A549 (cell line): ENCODE measurements around the gene NEMF.

Experiments
- HOXA7 ChIP-seq: fragments of 250-450 bp; sonication (Bioruptor Pico); IDR thresholded peaks from 2 replicates; pipeline ENCODE4 v1.5.0; 2020; ENCODE audit warnings: mild to moderate bottlenecking, moderate library complexity
- JUN ChIP-seq, 2 experiments: fragments of >200 bp; sonication (Bioruptor Twin); formaldehyde crosslinking; IDR thresholded peaks; 2 replicates in 1 of 2; 3 replicates in 1 of 2; pipeline ENCODE4 v1.6.1; 2016 to 2017
- KDM1A ChIP-seq: fragments of 200-600 bp; sonication (generic); IDR thresholded peaks from 2 replicates; pipeline ENCODE4 v1.6.1; 2016; ENCODE audit warnings: low read depth, mild to moderate bottlenecking
- PHF8 ChIP-seq: fragments of 200-600 bp; sonication (generic); IDR thresholded peaks from 2 replicates; pipeline ENCODE4 v1.6.1; 2016; ENCODE audit warnings: low read depth, mild to moderate bottlenecking, antibody characterized with exemption, moderate library complexity, borderline replicate concordance
- POLR2A ChIP-seq: IDR thresholded peaks from 2 replicates; pipeline ENCODE4 v1.6.1; 2012; ENCODE audit warnings: mild to moderate bottlenecking, low read length
- RAD21 ChIP-seq, 2 experiments: fragments of >200 bp in 1 of 2; sonication (Bioruptor Twin) in 1 of 2; formaldehyde crosslinking in 1 of 2; IDR thresholded peaks in 1 of 2; conservative IDR thresholded peaks in 1 of 2; 2 replicates in 1 of 2; 3 replicates in 1 of 2; pipeline ENCODE4 v1.6.1; 2012 to 2018; ENCODE audit warnings: inconsistent platforms in 1 of 2
- ZFP36 ChIP-seq: fragments of 450-650 bp; IDR thresholded peaks from 2 replicates; pipeline ENCODE4 v1.6.1; 2014; ENCODE audit warnings: borderline replicate concordance; ENCODE audit not compliant: partially characterized antibody
- TF ChIP-seq, protein P1 (sequence below): fragments of >200 bp; sonication (Bioruptor Twin); formaldehyde crosslinking; IDR thresholded peaks from 3 replicates; pipeline ENCODE4 v1.6.1; 2016
- TF ChIP-seq, protein P2 (sequence below): fragments of >200 bp; sonication (Bioruptor Twin); formaldehyde crosslinking; IDR thresholded peaks from 3 replicates; pipeline ENCODE4 v1.5.1; 2016
- TF ChIP-seq, protein P3 (sequence below): fragments of 200-600 bp; sonication (generic); IDR thresholded peaks from 2 replicates; pipeline ENCODE4 v1.6.1; 2016; ENCODE audit warnings: antibody characterized with exemption, mild to moderate bottlenecking, moderate library complexity
- TF ChIP-seq, protein P4 (sequence below): IDR thresholded peaks from 2 replicates; pipeline ENCODE4 v1.6.1; 2012

DNA sequence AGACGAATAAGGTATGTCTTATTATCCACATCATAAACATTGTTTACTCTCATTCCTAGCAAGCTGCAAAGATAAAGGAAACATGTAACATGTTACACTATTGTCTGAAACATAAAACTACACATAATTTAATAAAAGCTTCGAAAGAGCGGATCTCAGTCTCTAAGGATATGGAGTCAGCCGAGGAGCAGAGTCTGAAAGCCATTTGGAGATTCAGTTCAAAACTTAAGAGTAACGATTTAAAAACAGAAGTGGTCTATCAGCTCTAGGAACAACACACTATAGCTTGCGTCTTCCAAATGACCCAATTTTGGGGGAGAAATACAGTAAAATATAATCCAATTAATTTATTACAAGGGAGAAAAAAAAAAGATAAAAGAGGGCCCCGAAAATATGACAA is 775 bp downstream of the NEMF start:
- TF ChIP-seq ZFP36: no peak
- TF ChIP-seq, protein P1, sequence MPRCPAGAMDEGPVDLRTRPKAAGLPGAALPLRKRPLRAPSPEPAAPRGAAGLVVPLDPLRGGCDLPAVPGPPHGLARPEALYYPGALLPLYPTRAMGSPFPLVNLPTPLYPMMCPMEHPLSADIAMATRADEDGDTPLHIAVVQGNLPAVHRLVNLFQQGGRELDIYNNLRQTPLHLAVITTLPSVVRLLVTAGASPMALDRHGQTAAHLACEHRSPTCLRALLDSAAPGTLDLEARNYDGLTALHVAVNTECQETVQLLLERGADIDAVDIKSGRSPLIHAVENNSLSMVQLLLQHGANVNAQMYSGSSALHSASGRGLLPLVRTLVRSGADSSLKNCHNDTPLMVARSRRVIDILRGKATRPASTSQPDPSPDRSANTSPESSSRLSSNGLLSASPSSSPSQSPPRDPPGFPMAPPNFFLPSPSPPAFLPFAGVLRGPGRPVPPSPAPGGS: no peak
- TF ChIP-seq, protein P2, sequence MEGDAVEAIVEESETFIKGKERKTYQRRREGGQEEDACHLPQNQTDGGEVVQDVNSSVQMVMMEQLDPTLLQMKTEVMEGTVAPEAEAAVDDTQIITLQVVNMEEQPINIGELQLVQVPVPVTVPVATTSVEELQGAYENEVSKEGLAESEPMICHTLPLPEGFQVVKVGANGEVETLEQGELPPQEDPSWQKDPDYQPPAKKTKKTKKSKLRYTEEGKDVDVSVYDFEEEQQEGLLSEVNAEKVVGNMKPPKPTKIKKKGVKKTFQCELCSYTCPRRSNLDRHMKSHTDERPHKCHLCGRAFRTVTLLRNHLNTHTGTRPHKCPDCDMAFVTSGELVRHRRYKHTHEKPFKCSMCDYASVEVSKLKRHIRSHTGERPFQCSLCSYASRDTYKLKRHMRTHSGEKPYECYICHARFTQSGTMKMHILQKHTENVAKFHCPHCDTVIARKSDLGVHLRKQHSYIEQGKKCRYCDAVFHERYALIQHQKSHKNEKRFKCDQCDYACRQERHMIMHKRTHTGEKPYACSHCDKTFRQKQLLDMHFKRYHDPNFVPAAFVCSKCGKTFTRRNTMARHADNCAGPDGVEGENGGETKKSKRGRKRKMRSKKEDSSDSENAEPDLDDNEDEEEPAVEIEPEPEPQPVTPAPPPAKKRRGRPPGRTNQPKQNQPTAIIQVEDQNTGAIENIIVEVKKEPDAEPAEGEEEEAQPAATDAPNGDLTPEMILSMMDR: no peak
- no peak for TF ChIP-seq KDM1A
- no peak for TF ChIP-seq POLR2A
- TF ChIP-seq PHF8: no peak
- TF ChIP-seq RAD21 (conservative IDR thresholded peaks at IDR 0.05 in 1 of 2, IDR thresholded peaks at IDR 0.05 in 1 of 2): no peak
- TF ChIP-seq, protein P3, sequence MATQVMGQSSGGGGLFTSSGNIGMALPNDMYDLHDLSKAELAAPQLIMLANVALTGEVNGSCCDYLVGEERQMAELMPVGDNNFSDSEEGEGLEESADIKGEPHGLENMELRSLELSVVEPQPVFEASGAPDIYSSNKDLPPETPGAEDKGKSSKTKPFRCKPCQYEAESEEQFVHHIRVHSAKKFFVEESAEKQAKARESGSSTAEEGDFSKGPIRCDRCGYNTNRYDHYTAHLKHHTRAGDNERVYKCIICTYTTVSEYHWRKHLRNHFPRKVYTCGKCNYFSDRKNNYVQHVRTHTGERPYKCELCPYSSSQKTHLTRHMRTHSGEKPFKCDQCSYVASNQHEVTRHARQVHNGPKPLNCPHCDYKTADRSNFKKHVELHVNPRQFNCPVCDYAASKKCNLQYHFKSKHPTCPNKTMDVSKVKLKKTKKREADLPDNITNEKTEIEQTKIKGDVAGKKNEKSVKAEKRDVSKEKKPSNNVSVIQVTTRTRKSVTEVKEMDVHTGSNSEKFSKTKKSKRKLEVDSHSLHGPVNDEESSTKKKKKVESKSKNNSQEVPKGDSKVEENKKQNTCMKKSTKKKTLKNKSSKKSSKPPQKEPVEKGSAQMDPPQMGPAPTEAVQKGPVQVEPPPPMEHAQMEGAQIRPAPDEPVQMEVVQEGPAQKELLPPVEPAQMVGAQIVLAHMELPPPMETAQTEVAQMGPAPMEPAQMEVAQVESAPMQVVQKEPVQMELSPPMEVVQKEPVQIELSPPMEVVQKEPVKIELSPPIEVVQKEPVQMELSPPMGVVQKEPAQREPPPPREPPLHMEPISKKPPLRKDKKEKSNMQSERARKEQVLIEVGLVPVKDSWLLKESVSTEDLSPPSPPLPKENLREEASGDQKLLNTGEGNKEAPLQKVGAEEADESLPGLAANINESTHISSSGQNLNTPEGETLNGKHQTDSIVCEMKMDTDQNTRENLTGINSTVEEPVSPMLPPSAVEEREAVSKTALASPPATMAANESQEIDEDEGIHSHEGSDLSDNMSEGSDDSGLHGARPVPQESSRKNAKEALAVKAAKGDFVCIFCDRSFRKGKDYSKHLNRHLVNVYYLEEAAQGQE: no peak
- TF ChIP-seq HOXA7 (CRISPR knock-in tag): no peak
- no peak for TF ChIP-seq JUN (IDR thresholded peaks at IDR 0.05)
- TF ChIP-seq, protein P4, sequence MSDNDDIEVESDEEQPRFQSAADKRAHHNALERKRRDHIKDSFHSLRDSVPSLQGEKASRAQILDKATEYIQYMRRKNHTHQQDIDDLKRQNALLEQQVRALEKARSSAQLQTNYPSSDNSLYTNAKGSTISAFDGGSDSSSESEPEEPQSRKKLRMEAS: no peak
